OCI-LY7 (cell line): ENCODE results near the gene RPS6KA3.

ENCODE experiments used
- EZH2phosphoT487 ChIP-seq: fragments of 200-600 bp; sonication (generic); IDR thresholded peaks from 2 replicates; pipeline ENCODE4 v1.6.1; 2018; ENCODE audit warnings: low read depth, borderline replicate concordance, mild to moderate bottlenecking, mixed run types, antibody characterized with exemption, low read length, moderate library complexity, mixed read lengths
- TF ChIP-seq, protein P1 (sequence below): fragments of 200-600 bp; sonication (generic); conservative IDR thresholded peaks from 2 replicates; pipeline ENCODE4 v1.5.1; 2014; ENCODE audit warnings: mild to moderate bottlenecking, antibody characterized with exemption, low read length, moderate library complexity, mixed read lengths

DNA sequence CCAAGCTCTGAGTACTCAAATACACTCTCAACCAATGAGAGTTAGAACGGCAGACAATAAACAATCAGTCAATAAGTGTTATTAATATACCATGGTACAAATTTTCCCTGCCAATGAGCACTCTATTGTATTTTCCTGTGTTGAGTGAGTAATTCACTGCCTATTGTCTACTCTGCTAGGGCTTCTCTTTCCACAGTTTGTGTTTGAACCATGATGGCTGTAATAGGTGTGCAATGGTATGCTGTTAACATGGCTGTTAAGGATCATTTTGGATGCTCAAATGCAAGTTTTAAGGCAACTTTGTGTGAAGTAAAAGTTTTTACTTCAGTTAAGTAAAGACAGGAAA is 41.2 kb downstream of the RPS6KA3 start:
- TF ChIP-seq, protein P1, sequence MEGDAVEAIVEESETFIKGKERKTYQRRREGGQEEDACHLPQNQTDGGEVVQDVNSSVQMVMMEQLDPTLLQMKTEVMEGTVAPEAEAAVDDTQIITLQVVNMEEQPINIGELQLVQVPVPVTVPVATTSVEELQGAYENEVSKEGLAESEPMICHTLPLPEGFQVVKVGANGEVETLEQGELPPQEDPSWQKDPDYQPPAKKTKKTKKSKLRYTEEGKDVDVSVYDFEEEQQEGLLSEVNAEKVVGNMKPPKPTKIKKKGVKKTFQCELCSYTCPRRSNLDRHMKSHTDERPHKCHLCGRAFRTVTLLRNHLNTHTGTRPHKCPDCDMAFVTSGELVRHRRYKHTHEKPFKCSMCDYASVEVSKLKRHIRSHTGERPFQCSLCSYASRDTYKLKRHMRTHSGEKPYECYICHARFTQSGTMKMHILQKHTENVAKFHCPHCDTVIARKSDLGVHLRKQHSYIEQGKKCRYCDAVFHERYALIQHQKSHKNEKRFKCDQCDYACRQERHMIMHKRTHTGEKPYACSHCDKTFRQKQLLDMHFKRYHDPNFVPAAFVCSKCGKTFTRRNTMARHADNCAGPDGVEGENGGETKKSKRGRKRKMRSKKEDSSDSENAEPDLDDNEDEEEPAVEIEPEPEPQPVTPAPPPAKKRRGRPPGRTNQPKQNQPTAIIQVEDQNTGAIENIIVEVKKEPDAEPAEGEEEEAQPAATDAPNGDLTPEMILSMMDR: no peak
- no peak for TF ChIP-seq EZH2phosphoT487
